Measurements from ENCODE around the gene FARP2.
"Not testable (repeated sequence)": the region's sequence is repeated elsewhere in the genome, so short reads cannot be mapped to it uniquely, and the experiment has no call there.

- not testable (repeated sequence) for TF ChIP-seq CTCF (IDR thresholded peaks at IDR 0.05); POLR2AphosphoS5 (IDR thresholded peaks at IDR 0.05; ENCODE audit: low read depth, low read length); EP300 (IDR thresholded peaks at IDR 0.05; ENCODE audit: borderline replicate concordance in 1 of 2, low read depth in 1 of 2, low read length in 1 of 2); USF2 (IDR thresholded peaks at IDR 0.05; ENCODE audit: borderline replicate concordance, low read depth, low read length); MAX (IDR thresholded peaks at IDR 0.05; ENCODE audit: low read depth); EZH2phosphoT487 (IDR thresholded peaks at IDR 0.05; ENCODE audit: borderline replicate concordance, low read depth); TAF1 (IDR thresholded peaks at IDR 0.05; ENCODE audit: borderline replicate concordance, low read depth, low read length); YY1 (IDR thresholded peaks at IDR 0.05; ENCODE audit: low read depth); RAD21 (IDR thresholded peaks at IDR 0.05; ENCODE audit: low read length); NFIC (IDR thresholded peaks at IDR 0.05; ENCODE audit: borderline replicate concordance); SMC3 (IDR thresholded peaks at IDR 0.05; ENCODE audit: low read depth, low read length); JUND (IDR thresholded peaks at IDR 0.05); REST (IDR thresholded peaks at IDR 0.05; ENCODE audit: low read depth, low read length); FOXM1 (IDR thresholded peaks at IDR 0.05; ENCODE audit: low read depth)
These were observed 97.8 kb downstream of the FARP2 start for GRCh38 chr2:241453919-241454318.
